Skeletal muscle satellite cell (primary cell): ENCODE data around the gene STK25.
A peak's percentile ranks its signal among the peaks of the same experiment; 100 is the strongest.
"Not testable (repeated sequence)": the region's sequence is repeated elsewhere in the genome, so short reads cannot be mapped to it uniquely, and the experiment has no call there.

Experiments
- H3K27me3 ChIP-seq: 2 replicates; pipeline ENCODE4 v1.7.0; 2013; ENCODE audit warnings: low read length; ENCODE audit not compliant: control insufficient read depth, insufficient read depth
- H3K36me3 ChIP-seq: 2 replicates; pipeline ENCODE4 v1.7.0; 2013; ENCODE audit warnings: mild to moderate bottlenecking, control low read depth, low read length; ENCODE audit not compliant: insufficient read depth
- H3K4me1 ChIP-seq: 2 replicates; pipeline ENCODE4 v1.7.0; 2013; ENCODE audit warnings: low read length; ENCODE audit not compliant: control insufficient read depth, insufficient read depth
- H3K4me2 ChIP-seq: 2 replicates; pipeline ENCODE4 v1.7.0; 2013; ENCODE audit warnings: mild to moderate bottlenecking, low read length
- H3K4me3 ChIP-seq: 2 replicates; pipeline ENCODE4 v1.7.0; 2013; ENCODE audit warnings: low read length
- H3K9ac ChIP-seq: 2 replicates; pipeline ENCODE4 v1.7.0; 2013; ENCODE audit warnings: mild to moderate bottlenecking, low read depth, low read length, moderate library complexity
- H3K9me3 ChIP-seq: replicated peaks from 2 replicates; pipeline ENCODE4 v1.7.0; 2013; ENCODE audit warnings: mild to moderate bottlenecking, control low read depth, low read length

The STK25 gene

GRCh38 chr2:241519669-241520068 is 11.3 kb upstream of the STK25 start:
- Histone ChIP-seq H3K4me2 (no peak overlapping the region), H3K9me3 (no peaks in the 10 kb centered on the region), H3K27me3 (peaks cover 7% of the 10 kb centered on the region), H3K4me3 (no peak overlapping the region), H3K9ac (no peak overlapping the region), H3K36me3 (no peaks in the 10 kb centered on the region), H3K4me1 (peaks cover 4% of the 10 kb centered on the region)

GRCh38 chr2:241517297-241517696 is 8.9 kb upstream of the STK25 start:
- H3K9ac ChIP-seq, result no peak overlapping the region
- H3K4me1 ChIP-seq, result peaks cover 7% of the 10 kb centered on the region
- H3K4me2 ChIP-seq, result no peak overlapping the region
- no peak overlapping the region for H3K4me3 ChIP-seq
- H3K36me3 ChIP-seq, result peaks cover 2% of the 10 kb centered on the region
- peaks cover 7% of the 10 kb centered on the region for H3K27me3 ChIP-seq
- no peaks in the 10 kb centered on the region for H3K9me3 ChIP-seq

GRCh38 chr2:241516520-241516965 is 8.2 kb upstream of the STK25 start:
- Histone ChIP-seq H3K9ac (no peak overlapping the region), H3K9me3 (no peaks in the 10 kb centered on the region), H3K36me3 (peaks cover 2% of the 10 kb centered on the region), H3K4me2 (no peak overlapping the region), H3K4me1 (peaks cover 7% of the 10 kb centered on the region), H3K27me3 (peaks cover 7% of the 10 kb centered on the region), H3K4me3 (no peak overlapping the region)

GRCh38 chr2:241514986-241515737 is 6.8 kb upstream of the STK25 start:
- peaks cover 7% of the 10 kb centered on the region for H3K4me1 ChIP-seq

GRCh38 chr2:241514553-241514952 is 6.2 kb upstream of the STK25 start:
- Histone ChIP-seq H3K9ac (no peak overlapping the region), H3K4me1 (peaks cover 8% of the 10 kb centered on the region), H3K4me3 (no peak overlapping the region), H3K9me3 (no peaks in the 10 kb centered on the region), H3K27me3 (no peaks in the 10 kb centered on the region), H3K4me2 (no peak overlapping the region), H3K36me3 (peaks cover 2% of the 10 kb centered on the region)

More at GRCh38 chr2:241514986-241515737, 6.8 kb upstream of the STK25 start:
- no peak overlapping the region for H3K9ac ChIP-seq
- peaks cover 2% of the 10 kb centered on the region for H3K36me3 ChIP-seq
- peaks cover 3% of the 10 kb centered on the region for H3K27me3 ChIP-seq
- H3K4me2 ChIP-seq, result no peak overlapping the region
- H3K4me3 ChIP-seq, result no peak overlapping the region
- no peaks in the 10 kb centered on the region for H3K9me3 ChIP-seq

GRCh38 chr2:241511091-241511741 is 2.8 kb upstream of the STK25 start:
- no peak overlapping the region for H3K4me3 ChIP-seq
- H3K9me3 ChIP-seq, result no peaks in the 10 kb centered on the region
- H3K9ac ChIP-seq, result no peak overlapping the region

GRCh38 chr2:241509155-241509784 is 886 bp upstream of the STK25 start:
- Histone ChIP-seq H3K9me3 (no peaks in the 10 kb centered on the region), H3K9ac (peak overlapping the region; percentile 80), H3K4me2 (peak overlapping the region; percentile 98), H3K4me1 (peaks cover 31% of the 10 kb centered on the region), H3K27me3 (no peaks in the 10 kb centered on the region), H3K4me3 (peak overlapping the region; percentile 97), H3K36me3 (peaks cover 2% of the 10 kb centered on the region)

More at GRCh38 chr2:241511091-241511741, 2.8 kb upstream of the STK25 start:
- Histone ChIP-seq H3K36me3 (peaks cover 2% of the 10 kb centered on the region), H3K4me2 (no peak overlapping the region), H3K4me1 (peaks cover 26% of the 10 kb centered on the region), H3K27me3 (no peaks in the 10 kb centered on the region)

GRCh38 chr2:241507430-241508239 is 749 bp downstream of the STK25 start:
- Histone ChIP-seq H3K27me3 (no peaks in the 10 kb centered on the region), H3K4me2 (peak overlapping the region; percentile 88), H3K4me1 (peaks cover 31% of the 10 kb centered on the region), H3K9me3 (no peaks in the 10 kb centered on the region), H3K9ac (peak overlapping the region; percentile 80), H3K36me3 (peaks cover 6% of the 10 kb centered on the region), H3K4me3 (peak overlapping the region; percentile 97)

GRCh38 chr2:241506793-241507429 is 1.5 kb downstream of the STK25 start:
- H3K9ac ChIP-seq, result peak overlapping the region; percentile 80

GRCh38 chr2:241506317-241506716 is 2.1 kb downstream of the STK25 start:
- H3K9ac ChIP-seq, H3K9me3 ChIP-seq, H3K36me3 ChIP-seq, H3K27me3 ChIP-seq: not testable (repeated sequence)
- Histone ChIP-seq H3K4me2 (peak overlapping the region; percentile 88), H3K4me3 (peak overlapping the region; percentile 97), H3K4me1 (peaks cover 31% of the 10 kb centered on the region)

More at GRCh38 chr2:241506793-241507429, 1.5 kb downstream of the STK25 start:
- peaks cover 4% of the 10 kb centered on the region for H3K36me3 ChIP-seq
- H3K4me2 ChIP-seq, result peak overlapping the region; percentile 88
- H3K4me1 ChIP-seq, result peaks cover 31% of the 10 kb centered on the region
- no peaks in the 10 kb centered on the region for H3K27me3 ChIP-seq
- H3K9me3 ChIP-seq, result no peaks in the 10 kb centered on the region
- peak overlapping the region; percentile 97 for H3K4me3 ChIP-seq
